ENCODE results near the gene HIVEP3. TPM values are rescaled to one million over a fixed set of nuclear protein-coding genes. Genes with fewer than 3 reads are reported as not detected.

Gene HIVEP3
- total and polyA plus RNA-seq, 7 donors = 0.70 to 3.4 (median 2.1) TPM

DNA sequence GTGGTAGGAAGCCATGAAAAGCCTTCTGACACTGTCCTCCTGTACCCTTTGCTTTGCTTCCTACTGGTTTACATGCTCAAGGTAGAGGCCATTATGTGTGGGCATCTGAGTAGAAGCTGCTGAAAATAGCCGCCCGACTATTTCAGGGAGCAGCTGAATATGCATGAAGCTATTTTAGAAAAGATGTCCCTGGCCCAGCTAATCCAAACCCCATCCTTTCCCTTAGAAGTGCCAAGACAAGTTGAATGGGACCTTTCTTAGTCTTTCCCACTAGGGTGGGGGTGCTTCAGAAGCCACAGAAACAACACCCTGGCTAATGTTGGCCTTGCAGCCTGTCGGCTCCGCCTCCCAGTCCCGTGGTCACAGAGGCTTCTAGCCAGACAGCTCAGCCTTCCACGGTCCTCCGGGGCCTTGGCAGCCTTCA, 229.2 kb downstream of the HIVEP3 start:
- ATAC-seq = peak in 2 of 4 donors; percentile 65

DNA sequence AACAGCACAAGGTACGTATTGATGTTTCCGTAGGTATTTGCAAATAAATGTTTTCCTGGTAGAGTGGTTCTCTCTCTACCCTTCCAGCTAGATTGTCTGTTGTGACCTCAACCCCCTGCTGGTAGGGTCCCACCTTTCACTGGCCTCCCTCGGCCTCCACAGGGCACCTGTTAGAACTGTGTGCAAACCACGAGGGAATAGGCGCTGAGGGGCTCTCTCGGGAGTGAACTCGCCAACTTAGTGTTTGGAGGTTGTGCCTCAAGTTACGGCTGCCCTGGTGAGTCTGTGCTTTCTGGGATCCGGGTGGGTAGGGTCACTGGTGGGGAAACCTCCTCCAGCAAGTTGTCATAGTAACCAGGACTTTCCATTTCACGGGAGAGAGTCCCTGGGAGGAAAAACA, 229.6 kb downstream of the HIVEP3 start:
- ATAC-seq = no peak
- no peak overlapping the region for H3K27ac ChIP-seq
- no peaks in the 10 kb centered on the region for H3K36me3 ChIP-seq (ENCODE audit: insufficient read depth in 1 of 2, low read depth in 1 of 2)
- WGBS, 3 donors = 92 to 94% (median 93%) methylated on average over 10 of the region's 10 CpGs
- intact Hi-C loops (cut with DNase I) = no loop called here
- no peak for DNase-seq
- no peaks in the 10 kb centered on the region for H3K9me3 ChIP-seq
- no peak overlapping the region for H3K4me3 ChIP-seq
- peaks cover 15% of the 10 kb centered on the region for H3K4me1 ChIP-seq
- TF ChIP-seq, protein P1, sequence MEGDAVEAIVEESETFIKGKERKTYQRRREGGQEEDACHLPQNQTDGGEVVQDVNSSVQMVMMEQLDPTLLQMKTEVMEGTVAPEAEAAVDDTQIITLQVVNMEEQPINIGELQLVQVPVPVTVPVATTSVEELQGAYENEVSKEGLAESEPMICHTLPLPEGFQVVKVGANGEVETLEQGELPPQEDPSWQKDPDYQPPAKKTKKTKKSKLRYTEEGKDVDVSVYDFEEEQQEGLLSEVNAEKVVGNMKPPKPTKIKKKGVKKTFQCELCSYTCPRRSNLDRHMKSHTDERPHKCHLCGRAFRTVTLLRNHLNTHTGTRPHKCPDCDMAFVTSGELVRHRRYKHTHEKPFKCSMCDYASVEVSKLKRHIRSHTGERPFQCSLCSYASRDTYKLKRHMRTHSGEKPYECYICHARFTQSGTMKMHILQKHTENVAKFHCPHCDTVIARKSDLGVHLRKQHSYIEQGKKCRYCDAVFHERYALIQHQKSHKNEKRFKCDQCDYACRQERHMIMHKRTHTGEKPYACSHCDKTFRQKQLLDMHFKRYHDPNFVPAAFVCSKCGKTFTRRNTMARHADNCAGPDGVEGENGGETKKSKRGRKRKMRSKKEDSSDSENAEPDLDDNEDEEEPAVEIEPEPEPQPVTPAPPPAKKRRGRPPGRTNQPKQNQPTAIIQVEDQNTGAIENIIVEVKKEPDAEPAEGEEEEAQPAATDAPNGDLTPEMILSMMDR (IDR thresholded peaks at IDR 0.05) = no peak
- H3K27me3 ChIP-seq (ENCODE audit: insufficient read depth in 3 of 3, low read length in 2 of 3) = no peaks in the 10 kb centered on the region

More for the DNA sequence above, 229.2 kb downstream of the HIVEP3 start:
- H3K27ac ChIP-seq = no peak overlapping the region
- intact Hi-C loops (cut with DNase I) = no loop called here
- H3K27me3 ChIP-seq (ENCODE audit: insufficient read depth in 3 of 3, low read length in 2 of 3) = no peaks in the 10 kb centered on the region
- DNase-seq = no peak
- no peaks in the 10 kb centered on the region for H3K36me3 ChIP-seq (ENCODE audit: insufficient read depth in 1 of 2, low read depth in 1 of 2)
- no peaks in the 10 kb centered on the region for H3K9me3 ChIP-seq
- H3K4me3 ChIP-seq = no peak overlapping the region
- TF ChIP-seq, protein P1 (IDR thresholded peaks at IDR 0.05) = no peak
- WGBS, 3 donors = 19 to 52% (median 39%) methylated on average over 7 of the region's 7 CpGs
- peaks cover 12% of the 10 kb centered on the region for H3K4me1 ChIP-seq

DNA sequence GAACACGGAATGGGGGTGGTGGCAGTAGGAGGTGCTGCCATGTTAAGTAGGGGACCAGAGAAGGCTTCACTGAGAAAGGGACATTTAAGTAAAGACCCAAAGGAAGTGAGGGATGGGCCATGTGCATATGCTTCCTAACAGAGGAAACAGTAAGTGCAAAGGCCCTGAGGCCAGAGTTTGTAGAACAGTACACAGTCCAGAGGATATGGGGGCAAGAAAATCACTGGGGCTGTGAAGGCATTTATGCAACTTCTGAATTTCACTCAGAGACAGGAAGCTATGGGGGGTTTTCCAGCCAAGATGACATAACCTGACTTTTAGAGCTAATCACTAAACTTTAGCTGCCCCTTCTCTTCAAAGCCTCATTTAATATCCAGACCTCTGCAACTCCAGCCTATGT, 231.7 kb downstream of the HIVEP3 start:
- Histone ChIP-seq H3K9me3 (no peaks in the 10 kb centered on the region), H3K27ac (no peak overlapping the region), H3K4me1 (peaks cover 18% of the 10 kb centered on the region), H3K4me3 (no peak overlapping the region), H3K36me3 (ENCODE audit: insufficient read depth in 1 of 2, low read depth in 1 of 2) (no peaks in the 10 kb centered on the region), H3K27me3 (ENCODE audit: insufficient read depth in 3 of 3, low read length in 2 of 3) (no peaks in the 10 kb centered on the region)
- TF ChIP-seq, protein P1 (IDR thresholded peaks at IDR 0.05) = no peak
- WGBS, 3 donors = 94 to 100% (median 96%) methylated on average over 1 of the region's 1 CpG
- intact Hi-C loops (cut with DNase I) = no loop called here
- DNase-seq (no peak), ATAC-seq (no peak)

DNA sequence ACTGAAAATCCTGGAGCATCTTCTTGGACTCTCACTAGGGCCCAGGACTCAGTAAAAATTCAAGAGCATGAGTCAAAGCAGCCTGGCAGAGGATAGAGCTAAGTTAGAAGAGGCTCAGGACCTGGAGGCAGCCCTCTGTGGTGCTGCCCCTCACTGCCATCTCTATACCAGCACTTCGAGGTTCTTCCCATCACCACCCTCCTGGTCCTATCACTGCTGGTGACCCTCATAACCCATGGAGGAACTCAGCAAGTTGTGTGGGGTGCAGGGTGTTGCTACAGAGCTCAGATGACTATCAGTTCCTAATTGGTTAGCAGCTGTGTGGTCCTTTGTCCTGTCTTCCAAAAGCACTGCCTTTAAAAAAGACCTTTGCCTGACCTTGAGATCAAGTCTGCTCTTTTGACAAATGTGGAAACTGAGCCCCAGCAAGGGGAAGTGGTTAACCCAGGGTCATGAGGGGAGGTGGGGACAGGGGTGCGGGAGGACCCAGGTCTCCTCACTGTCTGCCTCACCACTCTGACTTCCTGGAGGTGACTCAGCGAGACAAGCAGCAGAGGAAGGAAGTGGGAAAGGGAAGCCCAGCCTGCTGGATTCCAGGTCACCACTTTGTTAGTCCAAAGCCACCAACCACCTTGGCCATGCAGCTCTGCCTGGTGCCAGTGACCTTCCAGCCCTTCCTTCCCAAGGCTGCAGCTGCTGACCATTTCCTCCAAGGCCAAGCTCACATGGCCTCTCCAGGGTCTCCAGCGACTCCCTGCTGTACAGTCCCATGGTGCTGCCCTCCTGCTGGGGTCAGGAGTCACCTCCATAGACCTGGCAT, 234.8 kb downstream of the HIVEP3 start:
- intact Hi-C loops (cut with DNase I) = loop anchor here in 1 of 2 donors (5.0 kb wide), 1 partner anchor 38 kb away; no protein-coding TSS in a partner anchor
- TF ChIP-seq, protein P1 (IDR thresholded peaks at IDR 0.05) = no peak
- Histone ChIP-seq H3K27ac (no peak overlapping the region), H3K4me3 (no peak overlapping the region), H3K4me1 (peaks cover 6% of the 10 kb centered on the region), H3K9me3 (no peaks in the 10 kb centered on the region), H3K36me3 (ENCODE audit: insufficient read depth in 1 of 2, low read depth in 1 of 2) (no peaks in the 10 kb centered on the region), H3K27me3 (ENCODE audit: insufficient read depth in 3 of 3, low read length in 2 of 3) (no peaks in the 10 kb centered on the region)
- WGBS, 3 donors = 67 to 84% (median 69%) methylated on average over 4 of the region's 4 CpGs
- ATAC-seq (peak in 3 of 4 donors; percentile 10 to 32 (median 17)), DNase-seq (no peak)
